ENCODE measurements around the gene PLD6.

GRCh38 chr17:17173921-17174320, 32.2 kb downstream of the PLD6 start:
- TF ChIP-seq CTCF (IDR thresholded peaks at IDR 0.05 in 4 of 5, conservative IDR thresholded peaks at IDR 0.05 in 1 of 5) (no peak), POLR2A (IDR thresholded peaks at IDR 0.05) (no peak)
